C4-2B (cell line): Measurements from ENCODE around the gene ARMC12.

Source experiments
- H3K27ac ChIP-seq: fragments of 450-650 bp; 2 replicates; pipeline ENCODE4 v1.5.1; 2017
- ZFX ChIP-seq: fragments of 450-650 bp; IDR thresholded peaks from 2 replicates; pipeline ENCODE4 v1.6.1; 2017
- TF ChIP-seq, protein P1 (sequence below): fragments of 450-650 bp; conservative IDR thresholded peaks from 2 replicates; pipeline ENCODE4 v1.5.1; 2017; ENCODE audit warnings: mild to moderate bottlenecking

The ARMC12 gene

GRCh38 chr6:35719830-35720733 is 16.8 kb upstream of the ARMC12 start:
- H3K27ac ChIP-seq: peak overlapping the region; percentile 98
- no peak for TF ChIP-seq ZFX
- TF ChIP-seq, protein P1, sequence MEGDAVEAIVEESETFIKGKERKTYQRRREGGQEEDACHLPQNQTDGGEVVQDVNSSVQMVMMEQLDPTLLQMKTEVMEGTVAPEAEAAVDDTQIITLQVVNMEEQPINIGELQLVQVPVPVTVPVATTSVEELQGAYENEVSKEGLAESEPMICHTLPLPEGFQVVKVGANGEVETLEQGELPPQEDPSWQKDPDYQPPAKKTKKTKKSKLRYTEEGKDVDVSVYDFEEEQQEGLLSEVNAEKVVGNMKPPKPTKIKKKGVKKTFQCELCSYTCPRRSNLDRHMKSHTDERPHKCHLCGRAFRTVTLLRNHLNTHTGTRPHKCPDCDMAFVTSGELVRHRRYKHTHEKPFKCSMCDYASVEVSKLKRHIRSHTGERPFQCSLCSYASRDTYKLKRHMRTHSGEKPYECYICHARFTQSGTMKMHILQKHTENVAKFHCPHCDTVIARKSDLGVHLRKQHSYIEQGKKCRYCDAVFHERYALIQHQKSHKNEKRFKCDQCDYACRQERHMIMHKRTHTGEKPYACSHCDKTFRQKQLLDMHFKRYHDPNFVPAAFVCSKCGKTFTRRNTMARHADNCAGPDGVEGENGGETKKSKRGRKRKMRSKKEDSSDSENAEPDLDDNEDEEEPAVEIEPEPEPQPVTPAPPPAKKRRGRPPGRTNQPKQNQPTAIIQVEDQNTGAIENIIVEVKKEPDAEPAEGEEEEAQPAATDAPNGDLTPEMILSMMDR: no peak

DNA sequence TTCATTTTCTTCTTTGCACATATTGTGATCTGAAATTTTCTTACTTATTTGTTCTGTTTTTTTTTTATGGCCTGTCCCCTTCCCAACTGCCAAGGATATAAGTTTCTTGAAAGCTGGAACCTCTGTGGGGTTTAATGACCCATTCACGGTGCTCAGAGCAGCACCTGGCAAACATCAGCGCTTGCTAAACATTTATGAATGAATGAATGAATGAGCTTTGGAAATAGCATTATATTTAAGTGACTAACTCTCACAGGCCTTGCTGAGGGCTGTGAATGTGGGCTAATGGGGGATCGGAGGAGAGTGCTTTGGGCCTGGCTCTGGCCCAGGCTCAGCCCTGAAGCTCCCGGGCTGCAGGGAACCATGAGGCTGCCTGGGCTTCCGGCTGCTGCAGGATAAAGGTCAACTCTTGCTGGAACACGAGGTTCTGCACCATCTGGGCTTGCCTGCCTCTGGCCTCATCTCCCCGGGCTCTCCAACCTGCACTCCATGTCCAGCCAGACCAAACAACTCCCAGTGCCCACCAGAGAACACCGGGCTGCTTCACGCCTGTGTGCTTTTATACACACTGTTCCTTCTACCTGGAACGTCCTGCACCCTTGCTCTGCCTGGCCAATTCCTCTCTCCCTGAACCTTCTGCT is 14.6 kb upstream of the ARMC12 start:
- peak overlapping the region; percentile 98 for H3K27ac ChIP-seq
- TF ChIP-seq, protein P1: no peak
- TF ChIP-seq ZFX: 0 out of 2 replicates have a peak, but pooled peaks have one; percentile 5

DNA sequence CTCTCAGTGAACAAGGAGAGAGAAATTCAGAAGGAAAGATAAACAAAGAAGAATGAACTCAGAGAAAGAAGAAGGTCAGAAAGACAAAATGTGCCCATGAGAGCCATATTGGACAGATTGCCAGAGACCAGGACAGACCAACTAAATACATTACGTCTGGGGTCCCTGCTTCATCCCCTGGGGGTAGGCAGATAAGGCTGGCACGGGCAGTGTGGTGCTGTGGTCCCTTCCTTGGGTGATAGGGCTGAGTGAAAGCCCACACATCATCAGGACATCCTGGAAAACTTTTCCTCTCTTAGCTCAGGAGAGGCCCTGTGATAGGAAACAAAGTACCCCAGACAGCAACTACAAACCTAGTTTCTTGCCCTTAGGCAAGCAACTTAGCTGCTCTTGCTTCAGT is 13.2 kb upstream of the ARMC12 start:
- H3K27ac ChIP-seq: peak overlapping the region; percentile 98
- TF ChIP-seq ZFX: no peak
- TF ChIP-seq, protein P1: no peak

DNA sequence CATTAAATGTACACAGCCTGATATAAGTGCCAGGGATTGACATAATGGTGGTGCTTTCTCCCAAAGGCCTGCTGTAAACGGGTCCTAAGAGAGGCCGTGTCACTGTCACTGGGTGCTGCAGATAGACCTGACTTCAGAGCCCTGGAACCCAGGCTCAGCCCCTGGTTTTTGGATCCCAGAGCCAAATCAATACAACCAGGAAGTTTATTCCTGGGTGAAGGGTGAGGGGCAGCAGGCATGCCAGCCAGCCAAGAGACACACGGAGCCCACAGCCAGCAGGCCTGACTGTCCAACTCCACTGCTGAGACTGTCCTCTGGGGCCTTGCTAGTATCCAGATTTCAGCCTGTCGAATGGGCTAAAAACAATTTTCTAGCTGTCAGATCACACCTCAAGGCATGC is 12.8 kb upstream of the ARMC12 start:
- peak; percentile 57; the same call in 1 of the 2 replicates for TF ChIP-seq ZFX
- TF ChIP-seq, protein P1: no peak
- peak overlapping the region; percentile 98 for H3K27ac ChIP-seq

DNA sequence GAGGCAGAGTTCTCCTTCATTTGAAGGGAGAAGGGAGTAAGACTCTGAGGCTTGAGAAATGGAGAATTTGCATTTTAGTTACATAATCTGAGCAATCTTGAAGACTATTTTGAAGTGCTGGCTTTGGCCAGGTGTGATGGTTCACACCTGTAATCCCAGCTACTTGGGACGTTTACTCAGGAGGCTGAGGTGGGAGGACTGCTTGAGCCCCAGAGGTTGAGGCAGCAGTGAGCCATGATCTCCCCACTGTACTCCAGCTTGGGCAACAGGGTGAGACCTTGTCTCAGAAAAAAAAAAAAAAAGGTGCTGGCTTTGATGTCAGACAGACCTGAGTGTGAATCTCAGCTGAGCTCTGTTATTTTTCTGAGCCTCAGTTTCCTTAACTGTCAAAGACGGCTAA is 12.4 kb upstream of the ARMC12 start:
- H3K27ac ChIP-seq: peak overlapping the region; percentile 98
- no peak for TF ChIP-seq ZFX
- TF ChIP-seq, protein P1: no peak

DNA sequence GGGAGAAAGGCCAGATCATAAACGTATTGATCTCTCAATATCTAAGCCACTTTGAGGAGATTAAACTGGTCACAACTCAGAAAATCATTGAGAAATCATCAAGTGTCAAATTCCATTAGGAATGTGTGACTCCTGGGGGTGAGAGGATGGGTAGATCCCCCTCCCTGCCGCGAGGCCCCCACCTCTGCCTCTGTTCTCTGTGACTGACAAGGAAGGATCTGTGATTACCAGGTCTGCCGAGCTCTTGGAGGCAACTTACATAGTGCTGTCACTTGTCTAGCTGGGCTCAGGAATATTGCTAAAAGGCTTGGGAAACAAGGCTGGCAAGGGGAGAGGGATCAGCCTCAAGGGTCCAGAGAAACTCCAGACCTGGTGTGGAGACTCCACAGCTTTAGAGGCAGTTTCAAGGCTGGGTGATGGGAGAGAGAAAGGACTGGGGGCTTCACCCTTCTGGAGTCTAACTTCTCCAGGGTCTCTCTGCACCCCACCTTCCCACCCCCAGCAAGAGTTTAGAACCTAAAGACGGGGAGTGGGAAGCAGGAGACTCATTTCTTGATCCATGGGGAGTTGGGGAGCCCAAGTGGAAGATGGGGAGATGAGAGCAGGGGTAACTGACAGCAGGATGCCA is 11.6 kb upstream of the ARMC12 start:
- TF ChIP-seq ZFX: no peak
- TF ChIP-seq, protein P1: no peak
- H3K27ac ChIP-seq: peak overlapping the region; percentile 98
